ENCODE data around the gene JPH3. TPM values are rescaled to one million over a fixed set of nuclear protein-coding genes. Genes with fewer than 3 reads are reported as not detected.

The JPH3 gene
- total RNA-seq, 6 experiments from 2014 or later: 0.07 to 0.12 TPM; not detected in 4

DNA sequence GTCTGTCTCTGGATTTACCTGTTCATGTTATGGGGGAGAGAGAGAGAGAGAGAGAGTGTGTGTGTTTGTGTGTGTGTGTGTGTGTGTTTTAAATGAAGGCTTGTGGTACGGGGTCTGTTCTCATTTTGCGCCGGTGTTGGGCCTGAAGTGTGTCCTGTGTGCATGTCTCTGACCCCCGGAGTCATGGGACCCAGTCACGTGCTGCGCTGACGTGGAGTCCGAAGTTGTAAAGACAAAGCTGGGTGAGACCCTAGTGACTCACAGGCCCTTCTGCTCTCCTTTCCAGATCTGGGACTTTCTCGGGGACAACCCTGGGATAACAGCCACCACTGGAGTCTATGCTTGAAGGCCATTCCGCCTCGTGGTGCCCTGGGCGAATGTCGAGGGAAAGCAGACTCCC lies 35.0 kb downstream of the JPH3 start:
- Histone ChIP-seq H3K4me3 (no peak overlapping the region), H3K27ac (no peak overlapping the region), H3K4me1 (peaks cover 0 to 12% (median 5%) of the 10 kb centered on the region in 4 donors), H3K36me3 (no peaks in the 10 kb centered on the region), H3K27me3 (no peaks in the 10 kb centered on the region), H3K9me3 (no peaks in the 10 kb centered on the region)
- intact Hi-C loops (cut with DNase I): loop anchor here (10.0 kb wide), 1 partner anchor 223 kb away; no protein-coding TSS in a partner anchor
- WGBS (ENCODE audit: insufficient coverage, low coverage, low lambda C conversion rate, missing lambda C conversion rate): no CpG with 5 or more reads among the region's 13 CpGs
- ATAC-seq (no peak), DNase-seq (no peak)
- no peak for TF ChIP-seq POLR2A (IDR thresholded peaks at IDR 0.05)
- no peak for TF ChIP-seq CTCF (IDR thresholded peaks at IDR 0.05)

- Histone ChIP-seq H3K4me3 (no peak overlapping the region), H3K36me3 (no peaks in the 10 kb centered on the region), H3K9me3 (no peaks in the 10 kb centered on the region), H3K4me1 (peaks cover 0 to 12% (median 5%) of the 10 kb centered on the region in 4 donors), H3K27me3 (no peaks in the 10 kb centered on the region), H3K27ac (no peak overlapping the region)
- intact Hi-C loops (cut with DNase I): loop anchor here (10.0 kb wide), 1 partner anchor 224 kb away; no protein-coding TSS in a partner anchor
- TF ChIP-seq CTCF (IDR thresholded peaks at IDR 0.05): no peak
- TF ChIP-seq POLR2A (IDR thresholded peaks at IDR 0.05): no peak
- DNase-seq: no peak
- no CpG with 5 or more reads among the region's 10 CpGs for WGBS (ENCODE audit: insufficient coverage, low coverage, low lambda C conversion rate, missing lambda C conversion rate)
- ATAC-seq: no peak
Observed at GRCh38 chr16:87638736-87639135, 36.4 kb downstream of the JPH3 start.

DNA sequence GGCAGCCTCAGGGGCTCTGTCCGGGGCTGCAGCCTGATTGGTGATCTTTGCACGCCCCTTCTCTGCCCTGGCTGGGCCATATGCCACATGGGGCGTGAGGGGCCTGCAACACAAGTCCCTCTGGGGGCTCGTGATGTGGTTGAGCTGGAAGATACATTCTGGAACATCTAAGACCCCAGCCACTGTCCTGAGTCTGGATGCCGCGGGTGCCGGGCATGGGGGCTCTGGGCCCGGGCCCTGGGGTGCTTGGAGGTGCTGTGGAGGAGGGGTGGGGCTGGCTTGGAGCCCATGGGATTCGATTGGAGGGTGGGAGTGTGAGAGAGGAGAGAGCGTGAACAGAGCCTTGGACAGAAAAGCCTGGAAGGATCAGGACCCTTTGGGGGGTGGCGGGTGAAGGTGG lies 39.4 kb downstream of the JPH3 start:
- no peak overlapping the region for H3K27ac ChIP-seq
- no peaks in the 10 kb centered on the region for H3K27me3 ChIP-seq
- H3K36me3 ChIP-seq: no peaks in the 10 kb centered on the region
- WGBS (ENCODE audit: insufficient coverage, low coverage, low lambda C conversion rate, missing lambda C conversion rate): 71% methylated on average over 3 of the region's 11 CpGs
- TF ChIP-seq POLR2A (IDR thresholded peaks at IDR 0.05) (no peak), CTCF (IDR thresholded peaks at IDR 0.05) (no peak)
- no peaks in the 10 kb centered on the region for H3K4me1 ChIP-seq
- intact Hi-C loops (cut with DNase I): no loop called here
- ATAC-seq (no peak), DNase-seq (no peak)
- no peaks in the 10 kb centered on the region for H3K9me3 ChIP-seq
- no peak overlapping the region for H3K4me3 ChIP-seq

GRCh38 chr16:87642491-87642890 lies 40.2 kb downstream of the JPH3 start:
- no peaks in the 10 kb centered on the region for H3K27me3 ChIP-seq
- no peak overlapping the region for H3K4me3 ChIP-seq
- H3K36me3 ChIP-seq: no peaks in the 10 kb centered on the region
- TF ChIP-seq CTCF (IDR thresholded peaks at IDR 0.05): no peak
- TF ChIP-seq POLR2A (IDR thresholded peaks at IDR 0.05): no peak
- intact Hi-C loops (cut with DNase I): no loop called here
- no peaks in the 10 kb centered on the region for H3K4me1 ChIP-seq
- no peak for ATAC-seq
- no peak overlapping the region for H3K27ac ChIP-seq
- no peaks in the 10 kb centered on the region for H3K9me3 ChIP-seq
- WGBS (ENCODE audit: insufficient coverage, low coverage, low lambda C conversion rate, missing lambda C conversion rate): 74% methylated on average over 5 of the region's 19 CpGs
- no peak for DNase-seq

DNA sequence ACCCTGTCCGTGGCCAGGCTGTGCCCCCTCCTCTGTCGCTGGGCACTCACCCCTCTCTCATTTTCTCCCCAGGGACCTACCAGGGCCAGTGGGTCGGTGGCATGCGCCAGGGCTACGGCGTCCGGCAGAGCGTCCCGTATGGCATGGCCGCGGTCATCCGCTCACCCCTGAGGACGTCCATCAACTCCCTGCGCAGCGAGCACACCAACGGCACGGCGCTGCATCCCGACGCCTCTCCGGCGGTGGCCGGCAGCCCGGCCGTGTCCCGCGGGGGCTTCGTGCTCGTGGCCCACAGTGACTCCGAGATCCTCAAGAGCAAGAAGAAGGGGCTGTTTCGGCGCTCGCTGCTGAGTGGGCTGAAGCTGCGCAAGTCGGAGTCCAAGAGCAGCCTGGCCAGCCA lies 41.9 kb downstream of the JPH3 start:
- ATAC-seq (no peak), DNase-seq (no peak)
- TF ChIP-seq CTCF (IDR thresholded peaks at IDR 0.05): no peak
- TF ChIP-seq POLR2A (IDR thresholded peaks at IDR 0.05): no peak
- no peaks in the 10 kb centered on the region for H3K27me3 ChIP-seq
- H3K4me1 ChIP-seq: no peaks in the 10 kb centered on the region
- H3K36me3 ChIP-seq: no peaks in the 10 kb centered on the region
- no peaks in the 10 kb centered on the region for H3K9me3 ChIP-seq
- no peak overlapping the region for H3K4me3 ChIP-seq
- no CpG with 5 or more reads among the region's 35 CpGs for WGBS (ENCODE audit: insufficient coverage, low coverage, low lambda C conversion rate, missing lambda C conversion rate)
- no peak overlapping the region for H3K27ac ChIP-seq
- intact Hi-C loops (cut with DNase I): no loop called here
